Lower leg skin (tissue), 3 donors: ENCODE results near the gene MOB3A.

Experiments used
- CTCF ChIP-seq, 3 donors: fragments of 450-650 bp; IDR thresholded peaks; one replicate each; pipeline ENCODE4 v1.5.1; 2016; ENCODE audit warnings: antibody characterized with exemption in 3 of 3, mild to moderate bottlenecking in 3 of 3, moderate library complexity in 2 of 3
- POLR2A ChIP-seq, 2 donors: fragments of 450-650 bp; IDR thresholded peaks; one replicate each; pipeline ENCODE4 v1.6.1; 2016 to 2017; ENCODE audit warnings: antibody characterized with exemption in 2 of 2, mild to moderate bottlenecking in 1 of 2, moderate library complexity in 1 of 2

- no peak for TF ChIP-seq CTCF (IDR thresholded peaks at IDR 0.05)
- TF ChIP-seq POLR2A (IDR thresholded peaks at IDR 0.05), result no peak
These were observed 11.0 kb downstream of the MOB3A start for GRCh38 chr19:2084993-2085720.
